HEK293 (cell line): ENCODE results near the gene MAGI1.

Experiments
- CTCF ChIA-PET: fragments of 350-600 bp; formaldehyde crosslinking; extraction: SDS; loops from one replicate; lab custom pipeline; 2021; ENCODE audit warnings: antibody characterized with exemption; lab: Yijun Ruan, JAX
- POLR2A ChIA-PET: fragments of 300-600 bp; formaldehyde crosslinking; extraction: SDS; loops from one replicate; lab custom pipeline; 2020; ENCODE audit warnings: antibody characterized with exemption, inconsistent platforms; lab: Yijun Ruan, JAX
- H3K27ac ChIP-seq: fragments of 200-500 bp; sonication (Bioruptor generic); 2 replicates; pipeline ENCODE4 v1.5.1; 2014; ENCODE audit warnings: low read depth, low read length, control low read depth, inconsistent platforms; ENCODE audit errors: extremely low read depth
- H3K36me3 ChIP-seq, 2 experiments: fragments of 200-500 bp in 1 of 2; sonication (Bioruptor generic) in 1 of 2; 1 replicate in 1 of 2; 2 replicates in 1 of 2; pipeline ENCODE4 v1.5.1; 2014 to 2017; ENCODE audit warnings: inconsistent platforms in 2 of 2, low read length in 2 of 2; ENCODE audit not compliant: control insufficient read depth in 2 of 2, insufficient read depth in 1 of 2
- H3K4me1 ChIP-seq: fragments of 200-500 bp; sonication (Bioruptor generic); 2 replicates; pipeline ENCODE4 v1.5.1; 2014; ENCODE audit warnings: mild to moderate bottlenecking, low read length, inconsistent platforms; ENCODE audit not compliant: control insufficient read depth, insufficient read depth
- H3K4me3 ChIP-seq: 2 replicates; pipeline ENCODE4 v1.5.1; 2011; ENCODE audit warnings: low read depth, mild to moderate bottlenecking, control low read depth, low read length, moderate library complexity
- H3K9me3 ChIP-seq: fragments of 200-500 bp; sonication (Bioruptor generic); 2 replicates; pipeline ENCODE4 v1.5.1; 2014; ENCODE audit warnings: low read depth, low read length, inconsistent platforms; ENCODE audit not compliant: control insufficient read depth, insufficient read depth
- KLF16 ChIP-seq: fragments of 450-650 bp; formaldehyde crosslinking; IDR thresholded peaks from 2 replicates; pipeline ENCODE4 v1.5.1; 2017; ENCODE audit warnings: missing biosample characterization, missing genetic modification characterization
- PRDM2 ChIP-seq: fragments of 450-650 bp; formaldehyde crosslinking; IDR thresholded peaks from 2 replicates; pipeline ENCODE4 v1.5.1; 2016; ENCODE audit warnings: missing biosample characterization, missing genetic modification characterization, borderline replicate concordance
- ZEB2 ChIP-seq: fragments of 450-650 bp; formaldehyde crosslinking; IDR thresholded peaks from 2 replicates; pipeline ENCODE4 v1.5.1; 2016; ENCODE audit warnings: missing biosample characterization, missing genetic modification characterization
- ZNF133 ChIP-seq: fragments of 450-650 bp; formaldehyde crosslinking; IDR thresholded peaks from 2 replicates; pipeline ENCODE4 v1.5.1; 2016; ENCODE audit warnings: missing biosample characterization, missing genetic modification characterization
- ZNF23 ChIP-seq: fragments of 450-650 bp; formaldehyde crosslinking; IDR thresholded peaks from 2 replicates; pipeline ENCODE4 v1.5.1; 2016; ENCODE audit warnings: missing biosample characterization, missing genetic modification characterization, borderline replicate concordance
- ZNF292 ChIP-seq: fragments of 450-650 bp; formaldehyde crosslinking; IDR thresholded peaks from 2 replicates; pipeline ENCODE4 v1.5.1; 2016; ENCODE audit warnings: low read depth, missing biosample characterization, missing genetic modification characterization, borderline replicate concordance
- ZNF350 ChIP-seq: fragments of 450-650 bp; formaldehyde crosslinking; IDR thresholded peaks from 2 replicates; pipeline ENCODE4 v1.5.0; 2017; ENCODE audit warnings: missing biosample characterization, mild to moderate bottlenecking, missing genetic modification characterization
- ZNF366 ChIP-seq: fragments of 450-650 bp; formaldehyde crosslinking; conservative IDR thresholded peaks from 2 replicates; pipeline ENCODE4 v1.5.1; 2016; ENCODE audit warnings: missing biosample characterization, missing genetic modification characterization
- ZNF529 ChIP-seq: fragments of 450-650 bp; formaldehyde crosslinking; IDR thresholded peaks from 2 replicates; pipeline ENCODE4 v1.5.1; 2017; ENCODE audit warnings: missing genetic modification characterization, missing biosample characterization; ENCODE audit not compliant: insufficient replicate concordance
- ZNF548 ChIP-seq: fragments of 450-650 bp; formaldehyde crosslinking; IDR thresholded peaks from 2 replicates; pipeline ENCODE4 v1.5.1; 2016; ENCODE audit warnings: missing biosample characterization, missing genetic modification characterization
- ZNF555 ChIP-seq: fragments of 450-650 bp; formaldehyde crosslinking; conservative IDR thresholded peaks from 2 replicates; pipeline ENCODE4 v1.5.1; 2017; ENCODE audit warnings: missing biosample characterization, mild to moderate bottlenecking, missing genetic modification characterization, inconsistent platforms
- ZNF624 ChIP-seq: fragments of 450-650 bp; formaldehyde crosslinking; IDR thresholded peaks from 2 replicates; pipeline ENCODE4 v1.5.1; 2017; ENCODE audit warnings: missing biosample characterization, missing genetic modification characterization
- ZNF626 ChIP-seq: fragments of 450-650 bp; sonication (Bioruptor Pico); formaldehyde crosslinking; IDR thresholded peaks from 2 replicates; pipeline ENCODE4 v1.5.1; 2018; ENCODE audit warnings: missing biosample characterization, missing genetic modification characterization, inconsistent platforms
- TF ChIP-seq, protein P1 (sequence below): fragments of 450-650 bp; formaldehyde crosslinking; IDR thresholded peaks from 2 replicates; pipeline ENCODE4 v1.5.1; 2016; ENCODE audit warnings: missing biosample characterization, missing genetic modification characterization
- TF ChIP-seq, protein P2 (sequence below): fragments of 450-650 bp; formaldehyde crosslinking; conservative IDR thresholded peaks from 2 replicates; pipeline ENCODE4 v1.5.1; 2016; ENCODE audit warnings: low read depth, missing biosample characterization, missing genetic modification characterization

MAGI1 gene

DNA sequence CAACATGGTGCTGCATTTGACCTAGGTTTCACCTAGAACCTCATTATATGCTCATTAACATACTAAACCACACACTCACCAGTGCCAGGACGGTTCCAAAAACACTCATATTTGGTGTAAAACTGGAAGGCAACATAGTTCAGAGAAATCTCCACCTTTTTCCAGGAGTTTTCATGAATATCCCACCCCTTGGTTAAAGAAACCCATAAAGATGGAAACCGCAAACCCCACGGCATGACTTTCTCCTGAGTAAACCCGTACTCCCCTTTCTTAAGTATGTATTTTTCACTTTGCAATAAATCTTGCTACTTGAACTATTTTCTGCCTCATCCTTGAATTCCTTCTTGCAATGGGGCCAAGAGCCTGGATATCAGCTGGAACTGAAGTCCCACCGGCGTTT, 379.3 kb downstream of the MAGI1 start:
- ChIA-PET CTCF (no interaction called here), POLR2A (no interaction called here)
- Histone ChIP-seq H3K4me1 (no peaks in the 10 kb centered on the region), H3K9me3 (no peaks in the 10 kb centered on the region)
- TF ChIP-seq ZNF529 (tag by site-specific recombination) (no peak), KLF16 (tag by site-specific recombination) (no peak), ZNF624 (no peak), ZNF350 (tag by site-specific recombination) (no peak), ZNF548 (no peak), ZNF366 (tag by site-specific recombination) (no peak), ZNF555 (tag by site-specific recombination) (no peak)
- TF ChIP-seq, all 188 proteins: peak for 0
- no peak overlapping the region for H3K27ac ChIP-seq
- H3K4me3 ChIP-seq: no peak overlapping the region
- no peaks in the 10 kb centered on the region for H3K36me3 ChIP-seq

GRCh38 chr3:65658401-65658800, 380.3 kb downstream of the MAGI1 start:
- TF ChIP-seq ZNF23: no peak
- TF ChIP-seq, protein P1, sequence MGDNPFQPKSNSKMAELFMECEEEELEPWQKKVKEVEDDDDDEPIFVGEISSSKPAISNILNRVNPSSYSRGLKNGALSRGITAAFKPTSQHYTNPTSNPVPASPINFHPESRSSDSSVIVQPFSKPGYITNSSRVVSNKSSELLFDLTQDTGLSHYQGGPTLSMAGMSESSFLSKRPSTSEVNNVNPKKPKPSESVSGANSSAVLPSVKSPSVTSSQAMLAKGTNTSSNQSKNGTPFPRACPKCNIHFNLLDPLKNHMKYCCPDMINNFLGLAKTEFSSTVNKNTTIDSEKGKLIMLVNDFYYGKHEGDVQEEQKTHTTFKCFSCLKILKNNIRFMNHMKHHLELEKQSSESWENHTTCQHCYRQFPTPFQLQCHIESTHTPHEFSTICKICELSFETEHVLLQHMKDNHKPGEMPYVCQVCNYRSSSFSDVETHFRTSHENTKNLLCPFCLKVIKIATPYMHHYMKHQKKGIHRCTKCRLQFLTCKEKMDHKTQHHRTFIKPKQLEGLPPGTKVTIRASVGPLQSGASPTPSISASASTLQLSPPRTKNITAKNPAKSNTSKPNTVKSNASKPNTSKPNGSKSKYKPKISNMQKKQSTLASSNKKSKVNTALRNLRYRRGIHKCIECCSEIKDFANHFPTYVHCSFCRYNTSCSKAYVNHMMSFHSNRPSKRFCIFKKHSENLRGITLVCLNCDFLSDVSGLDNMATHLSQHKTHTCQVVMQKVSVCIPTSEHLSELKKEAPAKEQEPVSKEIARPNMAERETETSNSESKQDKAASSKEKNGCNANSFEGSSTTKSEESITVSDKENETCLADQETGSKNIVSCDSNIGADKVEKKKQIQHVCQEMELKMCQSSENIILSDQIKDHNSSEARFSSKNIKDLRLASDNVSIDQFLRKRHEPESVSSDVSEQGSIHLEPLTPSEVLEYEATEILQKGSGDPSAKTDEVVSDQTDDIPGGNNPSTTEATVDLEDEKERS: no peak
- TF ChIP-seq, protein P2, sequence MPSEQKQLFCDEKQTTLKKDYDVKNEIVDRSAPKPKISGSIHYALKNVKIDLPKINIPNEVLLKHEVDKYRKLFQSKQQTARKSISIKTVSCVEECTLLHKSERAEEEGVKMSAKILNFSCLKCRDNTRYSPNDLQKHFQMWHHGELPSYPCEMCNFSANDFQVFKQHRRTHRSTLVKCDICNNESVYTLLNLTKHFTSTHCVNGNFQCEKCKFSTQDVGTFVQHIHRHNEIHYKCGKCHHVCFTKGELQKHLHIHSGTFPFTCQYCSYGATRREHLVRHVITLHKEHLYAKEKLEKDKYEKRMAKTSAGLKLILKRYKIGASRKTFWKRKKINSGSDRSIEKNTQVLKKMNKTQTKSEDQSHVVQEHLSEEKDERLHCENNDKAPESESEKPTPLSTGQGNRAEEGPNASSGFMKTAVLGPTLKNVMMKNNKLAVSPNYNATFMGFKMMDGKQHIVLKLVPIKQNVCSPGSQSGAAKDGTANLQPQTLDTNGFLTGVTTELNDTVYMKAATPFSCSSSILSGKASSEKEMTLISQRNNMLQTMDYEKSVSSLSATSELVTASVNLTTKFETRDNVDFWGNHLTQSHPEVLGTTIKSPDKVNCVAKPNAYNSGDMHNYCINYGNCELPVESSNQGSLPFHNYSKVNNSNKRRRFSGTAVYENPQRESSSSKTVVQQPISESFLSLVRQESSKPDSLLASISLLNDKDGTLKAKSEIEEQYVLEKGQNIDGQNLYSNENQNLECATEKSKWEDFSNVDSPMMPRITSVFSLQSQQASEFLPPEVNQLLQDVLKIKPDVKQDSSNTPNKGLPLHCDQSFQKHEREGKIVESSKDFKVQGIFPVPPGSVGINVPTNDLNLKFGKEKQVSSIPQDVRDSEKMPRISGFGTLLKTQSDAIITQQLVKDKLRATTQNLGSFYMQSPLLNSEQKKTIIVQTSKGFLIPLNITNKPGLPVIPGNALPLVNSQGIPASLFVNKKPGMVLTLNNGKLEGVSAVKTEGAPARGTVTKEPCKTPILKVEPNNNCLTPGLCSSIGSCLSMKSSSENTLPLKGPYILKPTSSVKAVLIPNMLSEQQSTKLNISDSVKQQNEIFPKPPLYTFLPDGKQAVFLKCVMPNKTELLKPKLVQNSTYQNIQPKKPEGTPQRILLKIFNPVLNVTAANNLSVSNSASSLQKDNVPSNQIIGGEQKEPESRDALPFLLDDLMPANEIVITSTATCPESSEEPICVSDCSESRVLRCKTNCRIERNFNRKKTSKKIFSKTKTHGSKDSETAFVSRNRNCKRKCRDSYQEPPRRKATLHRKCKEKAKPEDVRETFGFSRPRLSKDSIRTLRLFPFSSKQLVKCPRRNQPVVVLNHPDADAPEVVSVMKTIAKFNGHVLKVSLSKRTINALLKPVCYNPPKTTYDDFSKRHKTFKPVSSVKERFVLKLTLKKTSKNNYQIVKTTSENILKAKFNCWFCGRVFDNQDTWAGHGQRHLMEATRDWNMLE (tag by site-specific recombination): no peak
- Histone ChIP-seq H3K4me3 (no peak overlapping the region), H3K36me3 (no peaks in the 10 kb centered on the region), H3K4me1 (no peaks in the 10 kb centered on the region; the same call in 1 of the 2 replicates), H3K9me3 (no peaks in the 10 kb centered on the region), H3K27ac (no peak overlapping the region)
- CTCF ChIA-PET: no interaction called here
- POLR2A ChIA-PET: no interaction called here

GRCh38 chr3:65655061-65655460, 383.7 kb downstream of the MAGI1 start:
- CTCF ChIA-PET: interaction anchor here (1.1 to 2.3 kb wide), 2 partner anchors 9 to 18 kb away, joined by 3 to 6 read pairs; no protein-coding TSS in a partner anchor
- Histone ChIP-seq H3K4me3 (no peak overlapping the region), H3K27ac (no peak overlapping the region), H3K9me3 (no peaks in the 10 kb centered on the region), H3K36me3 (no peaks in the 10 kb centered on the region), H3K4me1 (no peaks in the 10 kb centered on the region; the same call in 1 of the 2 replicates)
- POLR2A ChIA-PET: no interaction called here
- TF ChIP-seq ZNF292 (tag by site-specific recombination): no peak
- no peak for TF ChIP-seq ZNF626
- TF ChIP-seq PRDM2 (tag by site-specific recombination): no peak
- no peak for TF ChIP-seq ZEB2 (tag by site-specific recombination)
- no peak for TF ChIP-seq ZNF133 (tag by site-specific recombination)
